ENCODE data around the gene AKR1B1. TPM values are rescaled to one million over a fixed set of nuclear protein-coding genes. Genes with fewer than 3 reads are reported as not detected.

The AKR1B1 gene
- total and polyA plus RNA-seq, 9 of the 15 experiments (the other 6 are each of a cell fraction or from before 2014, with no cell fraction given): 2.0 to 10.6 (median 6.2) TPM

GRCh38 chr7:134459981-134460380 is 1.1 kb upstream of the AKR1B1 start:
- FAIRE-seq (no peak), DNase-seq (ENCODE audit: extremely low read depth in 1 of 4, low spot score in 3 of 4) (no peak), ATAC-seq (no peak)
- H4K20me1 ChIP-seq (replicated peaks; ENCODE audit: control insufficient read depth, insufficient read depth, low read length): no peaks in the 10 kb centered on the region
- H3K9me3 ChIP-seq (replicated peaks; ENCODE audit: control insufficient read depth, insufficient read depth, low read depth, low read length): peaks cover 7% of the 10 kb centered on the region; the same call in 1 of the 2 replicates
- 0% methylated on average over 2 of the region's 2 CpGs for WGBS (ENCODE audit: insufficient coverage, low coverage, missing lambda C conversion rate)
- in situ Hi-C loops (cut with MboI) (no loop called here), intact Hi-C loops (cut with micrococcal nuclease) (no loop called here)
- peaks cover 19 to 37% of the 10 kb centered on the region in 2 experiments; a peak in 4 of 5 replicates for H3K27me3 ChIP-seq (ENCODE audit: control insufficient read depth in 2 of 2, insufficient read depth in 2 of 2, low read length in 2 of 2)
- H3K9ac ChIP-seq (ENCODE audit: insufficient read depth in 1 of 2, low read depth in 2 of 2, low read length in 2 of 2): no peak overlapping the region
- H3K79me2 ChIP-seq (ENCODE audit: control insufficient read depth, insufficient read depth, low read length): no peaks in the 10 kb centered on the region
- H3K36me3 ChIP-seq (ENCODE audit: control insufficient read depth, insufficient read depth, low read length): no peaks in the 10 kb centered on the region
- CTCF ChIA-PET (ENCODE audit: low intra/inter-chr PET ratio): no interaction called here
- no peak overlapping the region for H3K4me3 ChIP-seq
- no peaks in the 10 kb centered on the region for H3K9me1 ChIP-seq (ENCODE audit: control insufficient read depth, insufficient read depth, low read length)
- no peak overlapping the region for H2AFZ ChIP-seq (ENCODE audit: low read depth, low read length)
- TF ChIP-seq NUFIP1 (IDR thresholded peaks at IDR 0.05; ENCODE audit: partially characterized antibody): no peak
- TF ChIP-seq CSDE1 (IDR thresholded peaks at IDR 0.05): no peak
- TF ChIP-seq HLTF (IDR thresholded peaks at IDR 0.05): no peak
- TF ChIP-seq NFYB (IDR thresholded peaks at IDR 0.05; ENCODE audit: extremely low read depth, insufficient read length): no peak
- peaks cover 0 to 10% of the 10 kb centered on the region in 2 experiments; a peak in 1 of 5 replicates for H3K4me1 ChIP-seq (replicated peaks in 1 of 2; ENCODE audit: control insufficient read depth in 2 of 2, insufficient read depth in 2 of 2, low read length in 2 of 2)
- H3K27ac ChIP-seq (ENCODE audit: extremely low read depth, low read depth, low read length): no peak overlapping the region
- no TSS peak for BruUV-seq (replicated peaks)
- H3K4me2 ChIP-seq (ENCODE audit: insufficient read depth, low read length): no peak overlapping the region
- POLR2A ChIA-PET: no interaction called here

- WGBS (ENCODE audit: insufficient coverage, low coverage, missing lambda C conversion rate): 26% methylated on average over 36 of the region's 37 CpGs
- H3K27ac ChIP-seq (ENCODE audit: extremely low read depth, low read depth, low read length): no peak overlapping the region
- ChIA-PET CTCF (ENCODE audit: low intra/inter-chr PET ratio) (no interaction called here), POLR2A (interaction anchor here (0.7 to 2.1 kb wide), 2 partner anchors 10 to 19 kb away, joined by 3 to 9 read pairs; no protein-coding TSS in a partner anchor)
- ATAC-seq: peak; percentile 38
- TF ChIP-seq TBL1XR1 (IDR thresholded peaks at IDR 0.05; ENCODE audit: low read length in 2 of 2) (no peak), SNAPC5 (CRISPR knock-in tag; IDR thresholded peaks at IDR 0.05) (no peak), RBM17 (IDR thresholded peaks at IDR 0.05; ENCODE audit: borderline replicate concordance, low read depth, low read length) (no peak), HOXB6 (CRISPR knock-in tag; IDR thresholded peaks at IDR 0.05; ENCODE audit: borderline replicate concordance) (no peak), HMG20A (CRISPR knock-in tag; conservative IDR thresholded peaks at IDR 0.05) (no peak), ZNF277 (CRISPR knock-in tag; IDR thresholded peaks at IDR 0.05; ENCODE audit: borderline replicate concordance) (no peak), FOS (IDR thresholded peaks at IDR 0.05; ENCODE audit: extremely low read depth, insufficient read length) (no peak), MAFG (tag; conservative IDR thresholded peaks at IDR 0.05) (no peak), RBBP5 (IDR thresholded peaks at IDR 0.05; ENCODE audit: borderline replicate concordance, insufficient read depth, low read length, poor library complexity, severe bottlenecking) (no peak), ID3 (CRISPR knock-in tag; IDR thresholded peaks at IDR 0.05) (no peak), ID3 (tag; IDR thresholded peaks at IDR 0.05) (no peak)
- H3K36me3 ChIP-seq (ENCODE audit: control insufficient read depth, insufficient read depth, low read length): no peaks in the 10 kb centered on the region
- no peaks in the 10 kb centered on the region for H3K9me3 ChIP-seq (replicated peaks; ENCODE audit: control insufficient read depth, insufficient read depth, low read depth, low read length)
- H3K27me3 ChIP-seq (ENCODE audit: control insufficient read depth in 2 of 2, insufficient read depth in 2 of 2, low read length in 2 of 2): peaks cover 23 to 45% of the 10 kb centered on the region in 2 experiments
- in situ Hi-C loops (cut with MboI) (no loop called here), intact Hi-C loops (cut with micrococcal nuclease) (no loop called here)
- H3K4me1 ChIP-seq (replicated peaks in 1 of 2; ENCODE audit: control insufficient read depth in 2 of 2, insufficient read depth in 2 of 2, low read length in 2 of 2): peaks cover 0 to 10% of the 10 kb centered on the region in 2 experiments; a peak in 1 of 5 replicates
- no TSS peak for BruUV-seq (replicated peaks)
- H3K9ac ChIP-seq (ENCODE audit: insufficient read depth in 1 of 2, low read depth in 2 of 2, low read length in 2 of 2): no peak overlapping the region
- DNase-seq (ENCODE audit: extremely low read depth in 1 of 4, low spot score in 3 of 4): no peak
- no peak for FAIRE-seq
- H2AFZ ChIP-seq (ENCODE audit: low read depth, low read length): no peak overlapping the region; the same call in 1 of the 2 replicates
- no peaks in the 10 kb centered on the region for H3K79me2 ChIP-seq (ENCODE audit: control insufficient read depth, insufficient read depth, low read length)
- peak overlapping the region; percentile 4; the same call in 1 of the 2 replicates for H3K4me3 ChIP-seq
- H3K4me2 ChIP-seq (ENCODE audit: insufficient read depth, low read length): no peak overlapping the region
- no peaks in the 10 kb centered on the region for H3K9me1 ChIP-seq (ENCODE audit: control insufficient read depth, insufficient read depth, low read length)
- H4K20me1 ChIP-seq (replicated peaks; ENCODE audit: control insufficient read depth, insufficient read depth, low read length): no peaks in the 10 kb centered on the region
Observed at GRCh38 chr7:134458341-134458805, 527 bp downstream of the AKR1B1 start.
